Gastroesophageal sphincter (tissue), 3 donors: ENCODE results near the gene TGIF1.

Experiments used
- POLR2A ChIP-seq, 2 donors: fragments of 450-650 bp; IDR thresholded peaks; one replicate each; pipeline ENCODE4 v1.6.1; 2017; ENCODE audit warnings: antibody characterized with exemption in 2 of 2, mild to moderate bottlenecking in 2 of 2, moderate library complexity in 1 of 2
- TF ChIP-seq, protein P1 (sequence below), 4 experiments: fragments of 200-600 bp in 2 of 4; fragments of 450-650 bp in 2 of 4; sonication (generic) in 1 of 4; IDR thresholded peaks; one replicate each; pipeline ENCODE4 v1.5.1; 2017 to 2019; ENCODE audit warnings: antibody characterized with exemption in 4 of 4, mild to moderate bottlenecking in 2 of 4, moderate library complexity in 2 of 4

DNA sequence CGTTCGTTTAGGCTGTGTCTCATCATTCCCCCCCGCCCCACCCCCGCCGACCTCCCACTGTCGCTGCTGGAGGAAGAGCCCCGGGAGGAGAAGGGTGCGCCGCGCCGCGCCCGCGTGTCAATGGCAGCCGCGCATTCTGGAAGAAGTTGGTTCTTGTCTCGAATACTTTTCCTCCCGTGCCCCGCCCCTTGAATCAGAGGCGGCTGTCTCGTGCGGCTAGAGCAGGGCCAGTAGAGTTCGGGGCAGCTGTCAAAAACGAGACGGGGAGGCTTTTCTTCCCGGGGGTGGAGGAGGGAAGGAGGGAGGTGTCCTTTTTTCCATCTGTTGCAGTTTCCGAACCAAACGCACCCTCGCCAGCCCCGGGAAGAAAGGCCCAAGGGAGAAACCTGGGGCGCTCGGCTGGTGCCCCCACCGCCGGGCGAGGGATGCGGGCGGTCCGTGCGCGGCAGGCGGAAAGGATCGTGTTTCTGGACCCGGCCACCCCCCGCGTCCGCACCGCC lies 410 bp upstream of the TGIF1 start:
- TF ChIP-seq, protein P1, sequence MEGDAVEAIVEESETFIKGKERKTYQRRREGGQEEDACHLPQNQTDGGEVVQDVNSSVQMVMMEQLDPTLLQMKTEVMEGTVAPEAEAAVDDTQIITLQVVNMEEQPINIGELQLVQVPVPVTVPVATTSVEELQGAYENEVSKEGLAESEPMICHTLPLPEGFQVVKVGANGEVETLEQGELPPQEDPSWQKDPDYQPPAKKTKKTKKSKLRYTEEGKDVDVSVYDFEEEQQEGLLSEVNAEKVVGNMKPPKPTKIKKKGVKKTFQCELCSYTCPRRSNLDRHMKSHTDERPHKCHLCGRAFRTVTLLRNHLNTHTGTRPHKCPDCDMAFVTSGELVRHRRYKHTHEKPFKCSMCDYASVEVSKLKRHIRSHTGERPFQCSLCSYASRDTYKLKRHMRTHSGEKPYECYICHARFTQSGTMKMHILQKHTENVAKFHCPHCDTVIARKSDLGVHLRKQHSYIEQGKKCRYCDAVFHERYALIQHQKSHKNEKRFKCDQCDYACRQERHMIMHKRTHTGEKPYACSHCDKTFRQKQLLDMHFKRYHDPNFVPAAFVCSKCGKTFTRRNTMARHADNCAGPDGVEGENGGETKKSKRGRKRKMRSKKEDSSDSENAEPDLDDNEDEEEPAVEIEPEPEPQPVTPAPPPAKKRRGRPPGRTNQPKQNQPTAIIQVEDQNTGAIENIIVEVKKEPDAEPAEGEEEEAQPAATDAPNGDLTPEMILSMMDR (IDR thresholded peaks at IDR 0.05) = no peak
- TF ChIP-seq POLR2A (IDR thresholded peaks at IDR 0.05) = no peak
